Activated CD4-positive, alpha-beta T cell treated with anti-CD3 and anti-CD28 coated beads, Interleukin-2, amount 50 U/mL, for 24 hours (primary cell): ENCODE data around the gene ATP10A.
"Not testable (repeated sequence)": the region's sequence is repeated elsewhere in the genome, so short reads cannot be mapped to it uniquely, and the experiment has no call there.

Experiments used
- DNase-seq, 2 donors: peaks; one replicate each; pipeline ENCODE4 v3.0.0-alpha.2; 2020; ENCODE audit warnings: low read depth in 1 of 2, low spot score in 1 of 2

ATP10A gene

GRCh38 chr15:25667829-25668228 lies 195.3 kb downstream of the ATP10A start:
- no peak for DNase-seq

- DNase-seq, result no peak
Measured at GRCh38 chr15:25665913-25666312, 197.2 kb downstream of the ATP10A start.

GRCh38 chr15:25664761-25665160 lies 198.4 kb downstream of the ATP10A start:
- DNase-seq, result no peak

- no peak for DNase-seq
Measured at GRCh38 chr15:25663515-25663914, 199.6 kb downstream of the ATP10A start.

GRCh38 chr15:25661898-25662297 lies 201.2 kb downstream of the ATP10A start:
- DNase-seq, result no peak

- DNase-seq, result no peak
Measured at GRCh38 chr15:25659251-25659650, 203.9 kb downstream of the ATP10A start.

GRCh38 chr15:25658560-25658959 lies 204.6 kb downstream of the ATP10A start:
- no peak for DNase-seq

- DNase-seq, result no peak
Measured at GRCh38 chr15:25655207-25655948, 207.7 kb downstream of the ATP10A start.

GRCh38 chr15:25653371-25653770 lies 209.8 kb downstream of the ATP10A start:
- no peak for DNase-seq

- no peak for DNase-seq
Measured at GRCh38 chr15:25652704-25653103, 210.4 kb downstream of the ATP10A start.

GRCh38 chr15:25649390-25649789 lies 213.7 kb downstream of the ATP10A start:
- no peak for DNase-seq

GRCh38 chr15:25643120-25643519 lies 220.0 kb downstream of the ATP10A start:
- no peak for DNase-seq

GRCh38 chr15:25641762-25642161 lies 221.4 kb downstream of the ATP10A start:
- no peak for DNase-seq

- no peak for DNase-seq
Measured at GRCh38 chr15:25641361-25641760, 221.8 kb downstream of the ATP10A start.

- DNase-seq, result not testable (repeated sequence)
Measured at GRCh38 chr15:25640959-25641358, 222.2 kb downstream of the ATP10A start.

- DNase-seq, result no peak
Measured at GRCh38 chr15:25640381-25640780, 222.7 kb downstream of the ATP10A start.

GRCh38 chr15:25636486-25636885 lies 226.6 kb downstream of the ATP10A start:
- DNase-seq, result not testable (repeated sequence)

GRCh38 chr15:25635191-25635590 lies 227.9 kb downstream of the ATP10A start:
- no peak for DNase-seq

GRCh38 chr15:25633862-25634261 lies 229.3 kb downstream of the ATP10A start:
- DNase-seq, result no peak

GRCh38 chr15:25631971-25632370 lies 231.2 kb downstream of the ATP10A start:
- DNase-seq, result no peak
